GM23338 (cell line): Measurements from ENCODE around the gene LRRC47. TPM values are rescaled to one million over a fixed set of nuclear protein-coding genes. Genes with fewer than 3 reads are reported as not detected.
"Not testable (repeated sequence)": the region's sequence is repeated elsewhere in the genome, so short reads cannot be mapped to it uniquely, and the experiment has no call there.

ENCODE experiments used
- ATAC-seq: fragments of 200-7000 bp; cut with Tn5 transposase; 3 replicates; pipeline ENCODE4 v1.9.1; 2020
- DNase-seq: peaks from one replicate; pipeline ENCODE4 v3.0.0-alpha.2; 2015; ENCODE audit warnings: low spot score
- H2AFZ ChIP-seq: fragments of 200-600 bp; sonication (generic); 2 replicates; pipeline ENCODE4 v1.8.0; 2016; ENCODE audit warnings: antibody characterized with exemption, mild to moderate bottlenecking, moderate library complexity
- H3F3A ChIP-seq: fragments of 200-600 bp; sonication (generic); replicated peaks from 2 replicates; pipeline ENCODE4 v1.8.0; 2017; ENCODE audit warnings: antibody characterized with exemption, mixed run types, low read depth
- H3K27ac ChIP-seq: fragments of 200-600 bp; sonication (generic); 2 replicates; pipeline ENCODE4 v1.6.1; 2016; ENCODE audit warnings: low read depth
- H3K27me3 ChIP-seq: fragments of 200-600 bp; sonication (generic); 2 replicates; pipeline ENCODE4 v1.8.0; 2016; ENCODE audit warnings: mild to moderate bottlenecking, mixed run types, moderate library complexity; ENCODE audit not compliant: insufficient read depth
- H3K36me3 ChIP-seq: fragments of 200-600 bp; sonication (generic); 2 replicates; pipeline ENCODE4 v1.8.0; 2016; ENCODE audit warnings: mild to moderate bottlenecking; ENCODE audit not compliant: insufficient read depth
- H3K4me1 ChIP-seq: fragments of 200-600 bp; sonication (generic); 2 replicates; pipeline ENCODE4 v1.8.0; 2016; ENCODE audit warnings: mild to moderate bottlenecking, moderate library complexity; ENCODE audit not compliant: insufficient read depth
- H3K4me2 ChIP-seq: fragments of 200-600 bp; sonication (generic); 2 replicates; pipeline ENCODE4 v1.7.1; 2017; ENCODE audit warnings: mixed run types
- H3K4me3 ChIP-seq: fragments of 200-600 bp; sonication (generic); 2 replicates; pipeline ENCODE4 v1.6.1; 2016; ENCODE audit warnings: mixed run types
- H3K79me2 ChIP-seq: fragments of 200-600 bp; sonication (generic); replicated peaks from 2 replicates; pipeline ENCODE4 v1.8.0; 2017; ENCODE audit warnings: mild to moderate bottlenecking; ENCODE audit not compliant: insufficient read depth
- H3K9me2 ChIP-seq: fragments of 200-600 bp; sonication (generic); 2 replicates; pipeline ENCODE4 v1.8.0; 2017; ENCODE audit not compliant: insufficient read depth
- H4K20me1 ChIP-seq: fragments of 200-600 bp; sonication (generic); replicated peaks from 2 replicates; pipeline ENCODE4 v1.8.0; 2017; ENCODE audit warnings: mild to moderate bottlenecking; ENCODE audit not compliant: insufficient read depth
- H3K27ac Mint-ChIP-seq: 2 replicates; pipeline ENCODE4 v1.8.0; 2020; ENCODE audit warnings: inconsistent platforms, mild to moderate bottlenecking, moderate library complexity, mixed read lengths
- H3K27me3 Mint-ChIP-seq: 3 replicates; pipeline ENCODE4 v1.8.0; 2022; ENCODE audit warnings: low read depth, mild to moderate bottlenecking, moderate library complexity, mixed read lengths, inconsistent platforms; ENCODE audit not compliant: insufficient read depth, poor library complexity
- H3K36me3 Mint-ChIP-seq: 3 replicates; pipeline ENCODE4 v1.8.0; 2021; ENCODE audit warnings: low read depth, mild to moderate bottlenecking, inconsistent platforms, moderate library complexity, mixed read lengths
- H3K4me1 Mint-ChIP-seq: 3 replicates; pipeline ENCODE4 v1.8.0; 2020; ENCODE audit warnings: mild to moderate bottlenecking, inconsistent platforms, mixed read lengths
- H3K4me3 Mint-ChIP-seq: 3 replicates; pipeline ENCODE4 v1.8.0; 2021; ENCODE audit warnings: moderate library complexity, mild to moderate bottlenecking, inconsistent platforms, mixed read lengths
- H3K9me3 Mint-ChIP-seq: 3 replicates; pipeline ENCODE4 v1.8.0; 2020; ENCODE audit warnings: moderate library complexity, mild to moderate bottlenecking, inconsistent platforms, mixed read lengths
- CREB1 ChIP-seq: fragments of 250-450 bp; sonication (Bioruptor Pico); IDR thresholded peaks from 2 replicates; pipeline ENCODE4 v1.5.0; 2020; ENCODE audit warnings: low read depth, mild to moderate bottlenecking, moderate library complexity
- EZH2phosphoT487 ChIP-seq: fragments of 200-600 bp; sonication (generic); IDR thresholded peaks from one replicate; pipeline ENCODE4 v1.8.1; 2018; ENCODE audit warnings: antibody characterized with exemption; ENCODE audit not compliant: unreplicated experiment
- JUNB ChIP-seq: IDR thresholded peaks from one replicate; pipeline ENCODE4 v1.6.1; 2016; ENCODE audit warnings: antibody characterized with exemption; ENCODE audit not compliant: unreplicated experiment
- NANOG ChIP-seq: IDR thresholded peaks from 2 replicates; pipeline ENCODE4 v1.6.1; 2016; ENCODE audit warnings: antibody characterized with exemption, borderline replicate concordance
- POLR2AphosphoS5 ChIP-seq: IDR thresholded peaks from 2 replicates; pipeline ENCODE4 v1.6.1; 2016; ENCODE audit warnings: antibody characterized with exemption, low read depth
- ZNF331 ChIP-seq: fragments of 250-450 bp; sonication (Bioruptor Pico); IDR thresholded peaks from 2 replicates; pipeline ENCODE4 v1.5.0; 2020; ENCODE audit warnings: low read depth, mild to moderate bottlenecking, moderate library complexity
- polyA plus RNA-seq: library from polyadenylated mRNA; unstranded; fragments of >200 nt; fragmentation: Nextera tagmentation; extraction: Ambion mirVana; gene quantifications from 2 replicates; pipeline ENCODE4 v1.2.1, GENCODE V29; 2016
- total RNA-seq: library from RNA; depleted of rRNA; stranded (reverse); fragments of >200 nt; shearing (Covaris generic); gene quantifications from 2 replicates; pipeline ENCODE4 v1.2.3, GENCODE V29; 2014
- TF ChIP-seq, protein P1 (sequence below): IDR thresholded peaks from one replicate; pipeline ENCODE4 v1.6.1; 2018; ENCODE audit warnings: antibody characterized with exemption; ENCODE audit not compliant: unreplicated experiment
- TF ChIP-seq, protein P2 (sequence below), 2 experiments: fragments of 200-600 bp in 1 of 2; sonication (generic) in 1 of 2; conservative IDR thresholded peaks; 2 replicates each; pipeline versions ENCODE4 v1.5.1 to v1.6.1; 2016 to 2017; ENCODE audit warnings: antibody characterized with exemption in 2 of 2, low read depth in 2 of 2, mild to moderate bottlenecking in 2 of 2, moderate library complexity in 1 of 2
- TF ChIP-seq, protein P3 (sequence below): fragments of 250-450 bp; sonication (Bioruptor Pico); IDR thresholded peaks from 2 replicates; pipeline ENCODE4 v1.5.0; 2020; ENCODE audit warnings: mild to moderate bottlenecking, moderate library complexity

LRRC47 gene
- total and polyA plus RNA-seq, 2 experiments from 2014 or later, result 15.8 to 76.8 TPM

DNA sequence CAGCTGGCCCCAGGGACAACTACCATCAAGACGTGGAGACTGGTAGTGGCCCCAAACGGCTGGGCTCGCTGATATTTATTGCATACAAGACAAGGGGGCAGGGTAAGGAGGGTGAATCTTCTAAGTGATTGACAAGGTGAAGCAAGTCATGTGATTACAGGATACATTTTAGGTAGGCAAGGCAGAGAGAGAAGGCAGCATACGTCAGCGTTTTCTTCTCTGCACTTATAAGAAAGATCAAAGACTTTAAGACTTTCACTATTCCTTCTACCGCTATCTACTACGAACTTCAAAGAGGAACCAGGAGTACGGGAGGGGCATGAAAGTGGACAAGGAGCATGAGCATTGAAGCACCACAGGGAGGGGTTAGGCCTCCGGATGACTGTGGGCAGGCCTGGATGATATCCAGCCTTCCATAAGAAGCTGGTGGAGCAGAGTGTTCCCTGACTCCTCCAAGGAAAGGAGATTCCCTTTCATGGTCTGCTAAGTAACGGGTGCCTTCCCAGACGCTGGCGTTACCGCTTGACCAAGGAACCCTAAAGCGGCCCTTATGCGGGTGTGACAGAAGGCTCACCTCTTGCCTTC is 47.9 kb downstream of the LRRC47 start:
- not testable (repeated sequence) for H3K27ac ChIP-seq, H3F3A ChIP-seq, H3K4me3 Mint-ChIP-seq, H3K27ac Mint-ChIP-seq, ATAC-seq, H3K9me3 Mint-ChIP-seq, H3K27me3 ChIP-seq, H3K4me2 ChIP-seq, H3K4me3 ChIP-seq, H4K20me1 ChIP-seq, H3K9me2 ChIP-seq, DNase-seq, H2AFZ ChIP-seq, H3K36me3 ChIP-seq
- H3K79me2 ChIP-seq, result peaks cover 27% of the 10 kb centered on the region
- peaks cover 20% of the 10 kb centered on the region for H3K27me3 Mint-ChIP-seq
- H3K4me1 ChIP-seq, result peaks cover 13% of the 10 kb centered on the region; the same call in 1 of the 2 replicates
- H3K4me1 Mint-ChIP-seq, result peaks cover 25% of the 10 kb centered on the region
- H3K36me3 Mint-ChIP-seq, result peaks cover 13% of the 10 kb centered on the region; the same call in 2 of the 3 replicates

DNA sequence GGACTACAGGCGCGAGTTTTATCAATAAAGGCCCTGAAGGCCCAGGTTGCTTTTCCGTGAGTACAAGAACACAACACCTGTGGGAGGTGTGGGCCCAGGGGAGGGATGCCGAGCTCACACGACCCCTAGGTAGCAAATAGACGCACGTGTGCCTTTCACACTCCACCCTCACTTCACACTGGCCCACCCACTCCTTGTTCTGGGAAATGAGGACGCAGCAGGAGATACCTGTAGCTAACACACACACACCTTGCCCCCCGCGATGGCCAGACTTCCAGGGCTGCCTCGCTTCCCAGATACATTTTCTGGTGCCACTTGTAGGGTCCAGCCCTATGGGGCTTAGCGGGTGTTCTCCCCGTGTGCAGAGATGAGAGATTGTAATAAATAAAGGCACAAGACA is 48.4 kb downstream of the LRRC47 start:
- Mint-ChIP-seq H3K27me3 (peaks cover 20% of the 10 kb centered on the region), H3K27ac (no peak overlapping the region), H3K4me1 (peaks cover 28% of the 10 kb centered on the region), H3K36me3 (peaks cover 17% of the 10 kb centered on the region; the same call in 2 of the 3 replicates), H3K9me3 (no peaks in the 10 kb centered on the region), H3K4me3 (peak overlapping the region; percentile 56; the same call in 1 of the 3 replicates)
- no peaks in the 10 kb centered on the region for H3K27me3 ChIP-seq
- H3F3A ChIP-seq, result 0 out of 2 replicates have a peak, but pooled peaks cover 8% of the 10 kb centered on the region
- no peak overlapping the region for H2AFZ ChIP-seq
- no peak overlapping the region for H3K4me2 ChIP-seq
- peaks cover 12% of the 10 kb centered on the region; the same call in 1 of the 2 replicates for H4K20me1 ChIP-seq
- no peak overlapping the region for H3K27ac ChIP-seq
- H3K4me1 ChIP-seq, result peaks cover 13% of the 10 kb centered on the region; the same call in 1 of the 2 replicates
- no peak for ATAC-seq
- no peaks in the 10 kb centered on the region for H3K36me3 ChIP-seq
- H3K9me2 ChIP-seq, result no peaks in the 10 kb centered on the region
- H3K79me2 ChIP-seq, result peaks cover 33% of the 10 kb centered on the region
- H3K4me3 ChIP-seq, result no peak overlapping the region
- no peak for DNase-seq
- no peak for TF ChIP-seq JUNB
- no peak for TF ChIP-seq POLR2AphosphoS5
- no peak for TF ChIP-seq ZNF331
- no peak for TF ChIP-seq EZH2phosphoT487
- TF ChIP-seq, protein P1, sequence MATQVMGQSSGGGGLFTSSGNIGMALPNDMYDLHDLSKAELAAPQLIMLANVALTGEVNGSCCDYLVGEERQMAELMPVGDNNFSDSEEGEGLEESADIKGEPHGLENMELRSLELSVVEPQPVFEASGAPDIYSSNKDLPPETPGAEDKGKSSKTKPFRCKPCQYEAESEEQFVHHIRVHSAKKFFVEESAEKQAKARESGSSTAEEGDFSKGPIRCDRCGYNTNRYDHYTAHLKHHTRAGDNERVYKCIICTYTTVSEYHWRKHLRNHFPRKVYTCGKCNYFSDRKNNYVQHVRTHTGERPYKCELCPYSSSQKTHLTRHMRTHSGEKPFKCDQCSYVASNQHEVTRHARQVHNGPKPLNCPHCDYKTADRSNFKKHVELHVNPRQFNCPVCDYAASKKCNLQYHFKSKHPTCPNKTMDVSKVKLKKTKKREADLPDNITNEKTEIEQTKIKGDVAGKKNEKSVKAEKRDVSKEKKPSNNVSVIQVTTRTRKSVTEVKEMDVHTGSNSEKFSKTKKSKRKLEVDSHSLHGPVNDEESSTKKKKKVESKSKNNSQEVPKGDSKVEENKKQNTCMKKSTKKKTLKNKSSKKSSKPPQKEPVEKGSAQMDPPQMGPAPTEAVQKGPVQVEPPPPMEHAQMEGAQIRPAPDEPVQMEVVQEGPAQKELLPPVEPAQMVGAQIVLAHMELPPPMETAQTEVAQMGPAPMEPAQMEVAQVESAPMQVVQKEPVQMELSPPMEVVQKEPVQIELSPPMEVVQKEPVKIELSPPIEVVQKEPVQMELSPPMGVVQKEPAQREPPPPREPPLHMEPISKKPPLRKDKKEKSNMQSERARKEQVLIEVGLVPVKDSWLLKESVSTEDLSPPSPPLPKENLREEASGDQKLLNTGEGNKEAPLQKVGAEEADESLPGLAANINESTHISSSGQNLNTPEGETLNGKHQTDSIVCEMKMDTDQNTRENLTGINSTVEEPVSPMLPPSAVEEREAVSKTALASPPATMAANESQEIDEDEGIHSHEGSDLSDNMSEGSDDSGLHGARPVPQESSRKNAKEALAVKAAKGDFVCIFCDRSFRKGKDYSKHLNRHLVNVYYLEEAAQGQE, result no peak
- TF ChIP-seq NANOG, result no peak
- TF ChIP-seq CREB1 (CRISPR knock-in tag), result no peak
- TF ChIP-seq, protein P2, sequence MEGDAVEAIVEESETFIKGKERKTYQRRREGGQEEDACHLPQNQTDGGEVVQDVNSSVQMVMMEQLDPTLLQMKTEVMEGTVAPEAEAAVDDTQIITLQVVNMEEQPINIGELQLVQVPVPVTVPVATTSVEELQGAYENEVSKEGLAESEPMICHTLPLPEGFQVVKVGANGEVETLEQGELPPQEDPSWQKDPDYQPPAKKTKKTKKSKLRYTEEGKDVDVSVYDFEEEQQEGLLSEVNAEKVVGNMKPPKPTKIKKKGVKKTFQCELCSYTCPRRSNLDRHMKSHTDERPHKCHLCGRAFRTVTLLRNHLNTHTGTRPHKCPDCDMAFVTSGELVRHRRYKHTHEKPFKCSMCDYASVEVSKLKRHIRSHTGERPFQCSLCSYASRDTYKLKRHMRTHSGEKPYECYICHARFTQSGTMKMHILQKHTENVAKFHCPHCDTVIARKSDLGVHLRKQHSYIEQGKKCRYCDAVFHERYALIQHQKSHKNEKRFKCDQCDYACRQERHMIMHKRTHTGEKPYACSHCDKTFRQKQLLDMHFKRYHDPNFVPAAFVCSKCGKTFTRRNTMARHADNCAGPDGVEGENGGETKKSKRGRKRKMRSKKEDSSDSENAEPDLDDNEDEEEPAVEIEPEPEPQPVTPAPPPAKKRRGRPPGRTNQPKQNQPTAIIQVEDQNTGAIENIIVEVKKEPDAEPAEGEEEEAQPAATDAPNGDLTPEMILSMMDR (conservative IDR thresholded peaks at IDR 0.05; ENCODE audit: low read depth in 2 of 2), result no peak
- TF ChIP-seq, protein P3, sequence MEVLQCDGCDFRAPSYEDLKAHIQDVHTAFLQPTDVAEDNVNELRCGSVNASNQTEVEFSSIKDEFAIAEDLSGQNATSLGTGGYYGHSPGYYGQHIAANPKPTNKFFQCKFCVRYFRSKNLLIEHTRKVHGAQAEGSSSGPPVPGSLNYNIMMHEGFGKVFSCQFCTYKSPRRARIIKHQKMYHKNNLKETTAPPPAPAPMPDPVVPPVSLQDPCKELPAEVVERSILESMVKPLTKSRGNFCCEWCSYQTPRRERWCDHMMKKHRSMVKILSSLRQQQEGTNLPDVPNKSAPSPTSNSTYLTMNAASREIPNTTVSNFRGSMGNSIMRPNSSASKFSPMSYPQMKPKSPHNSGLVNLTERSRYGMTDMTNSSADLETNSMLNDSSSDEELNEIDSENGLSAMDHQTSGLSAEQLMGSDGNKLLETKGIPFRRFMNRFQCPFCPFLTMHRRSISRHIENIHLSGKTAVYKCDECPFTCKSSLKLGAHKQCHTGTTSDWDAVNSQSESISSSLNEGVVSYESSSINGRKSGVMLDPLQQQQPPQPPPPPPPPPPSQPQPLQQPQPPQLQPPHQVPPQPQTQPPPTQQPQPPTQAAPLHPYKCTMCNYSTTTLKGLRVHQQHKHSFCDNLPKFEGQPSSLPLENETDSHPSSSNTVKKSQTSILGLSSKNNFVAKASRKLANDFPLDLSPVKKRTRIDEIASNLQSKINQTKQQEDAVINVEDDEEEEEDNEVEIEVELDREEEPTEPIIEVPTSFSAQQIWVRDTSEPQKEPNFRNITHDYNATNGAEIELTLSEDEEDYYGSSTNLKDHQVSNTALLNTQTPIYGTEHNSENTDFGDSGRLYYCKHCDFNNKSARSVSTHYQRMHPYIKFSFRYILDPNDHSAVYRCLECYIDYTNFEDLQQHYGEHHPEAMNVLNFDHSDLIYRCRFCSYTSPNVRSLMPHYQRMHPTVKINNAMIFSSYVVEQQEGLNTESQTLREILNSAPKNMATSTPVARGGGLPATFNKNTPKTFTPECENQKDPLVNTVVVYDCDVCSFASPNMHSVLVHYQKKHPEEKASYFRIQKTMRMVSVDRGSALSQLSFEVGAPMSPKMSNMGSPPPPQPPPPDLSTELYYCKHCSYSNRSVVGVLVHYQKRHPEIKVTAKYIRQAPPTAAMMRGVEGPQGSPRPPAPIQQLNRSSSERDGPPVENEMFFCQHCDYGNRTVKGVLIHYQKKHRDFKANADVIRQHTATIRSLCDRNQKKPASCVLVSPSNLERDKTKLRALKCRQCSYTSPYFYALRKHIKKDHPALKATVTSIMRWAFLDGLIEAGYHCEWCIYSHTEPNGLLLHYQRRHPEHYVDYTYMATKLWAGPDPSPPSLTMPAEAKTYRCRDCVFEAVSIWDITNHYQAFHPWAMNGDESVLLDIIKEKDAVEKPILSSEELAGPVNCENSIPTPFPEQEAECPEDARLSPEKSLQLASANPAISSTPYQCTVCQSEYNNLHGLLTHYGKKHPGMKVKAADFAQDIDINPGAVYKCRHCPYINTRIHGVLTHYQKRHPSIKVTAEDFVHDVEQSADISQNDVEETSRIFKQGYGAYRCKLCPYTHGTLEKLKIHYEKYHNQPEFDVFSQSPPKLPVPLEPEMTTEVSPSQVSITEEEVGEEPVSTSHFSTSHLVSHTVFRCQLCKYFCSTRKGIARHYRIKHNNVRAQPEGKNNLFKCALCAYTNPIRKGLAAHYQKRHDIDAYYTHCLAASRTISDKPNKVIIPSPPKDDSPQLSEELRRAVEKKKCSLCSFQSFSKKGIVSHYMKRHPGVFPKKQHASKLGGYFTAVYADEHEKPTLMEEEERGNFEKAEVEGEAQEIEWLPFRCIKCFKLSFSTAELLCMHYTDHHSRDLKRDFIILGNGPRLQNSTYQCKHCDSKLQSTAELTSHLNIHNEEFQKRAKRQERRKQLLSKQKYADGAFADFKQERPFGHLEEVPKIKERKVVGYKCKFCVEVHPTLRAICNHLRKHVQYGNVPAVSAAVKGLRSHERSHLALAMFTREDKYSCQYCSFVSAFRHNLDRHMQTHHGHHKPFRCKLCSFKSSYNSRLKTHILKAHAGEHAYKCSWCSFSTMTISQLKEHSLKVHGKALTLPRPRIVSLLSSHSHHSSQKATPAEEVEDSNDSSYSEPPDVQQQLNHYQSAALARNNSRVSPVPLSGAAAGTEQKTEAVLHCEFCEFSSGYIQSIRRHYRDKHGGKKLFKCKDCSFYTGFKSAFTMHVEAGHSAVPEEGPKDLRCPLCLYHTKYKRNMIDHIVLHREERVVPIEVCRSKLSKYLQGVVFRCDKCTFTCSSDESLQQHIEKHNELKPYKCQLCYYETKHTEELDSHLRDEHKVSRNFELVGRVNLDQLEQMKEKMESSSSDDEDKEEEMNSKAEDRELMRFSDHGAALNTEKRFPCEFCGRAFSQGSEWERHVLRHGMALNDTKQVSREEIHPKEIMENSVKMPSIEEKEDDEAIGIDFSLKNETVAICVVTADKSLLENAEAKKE (CRISPR knock-in tag), result no peak
